Spleen (tissue), 7 donors: ENCODE results near the gene TAOK1.

Experiments used
- CTCF ChIP-seq, 11 experiments: fragments of 200-600 bp in 7 of 11; fragments of 450-650 bp in 4 of 11; sonication (generic) in 4 of 11; IDR thresholded peaks in 8 of 11; conservative IDR thresholded peaks in 3 of 11; 1 replicate in 7 of 11; 2 replicates in 4 of 11; pipeline versions ENCODE4 v1.4.0 to v1.8.0; 2016 to 2021; ENCODE audit warnings: antibody characterized with exemption in 11 of 11, inconsistent platforms in 4 of 11, mild to moderate bottlenecking in 1 of 11
- POLR2A ChIP-seq, 3 donors: fragments of 450-650 bp; IDR thresholded peaks; one replicate each; pipeline ENCODE4 v1.5.1; 2017; ENCODE audit warnings: antibody characterized with exemption in 3 of 3, mild to moderate bottlenecking in 1 of 3
- donor health status: DM: no; HTN: no; CAD: no; lungs with moderate emphysema.
- donor health status: DM: no; HTN: no; CAD: no.
- donor health status: DM: no; HTN: no; CAD: no.

GRCh38 chr17:29581583-29582253, 191.6 kb downstream of the TAOK1 start:
- TF ChIP-seq CTCF (IDR thresholded peaks at IDR 0.05 in 8 of 11, conservative IDR thresholded peaks at IDR 0.05 in 3 of 11): no peak
- no peak for TF ChIP-seq POLR2A (IDR thresholded peaks at IDR 0.05)
